Epithelial cell of prostate (primary cell): ENCODE results near the gene TRPC1.
"Not testable (repeated sequence)": the region's sequence is repeated elsewhere in the genome, so short reads cannot be mapped to it uniquely, and the experiment has no call there.

Experiments used
- DNase-seq: peaks from one replicate; pipeline ENCODE4 v3.0.0-alpha.2; 2011; ENCODE audit warnings: low read depth, low spot score
- H3K27ac ChIP-seq: fragments of 450-650 bp; 2 replicates; pipeline ENCODE4 v1.5.1; 2017; ENCODE audit warnings: mild to moderate bottlenecking

The TRPC1 gene

GRCh38 chr3:142723968-142724681, at the start of gene TRPC1:
Gene TRPC1 (plus strand): TSS chr3:142724034. CDS start chr3:142724560, 526 bp downstream.
- peak within 1 kb of the TSS; percentile 29 for H3K27ac ChIP-seq
- peak; percentile 27 for DNase-seq

- no peak for DNase-seq
- H3K27ac ChIP-seq = no peak overlapping the region
Observed at GRCh38 chr3:142676151-142676550, 47.7 kb upstream of the TRPC1 start.

GRCh38 chr3:142680710-142681109, 43.1 kb upstream of the TRPC1 start:
- no peak overlapping the region for H3K27ac ChIP-seq
- no peak for DNase-seq

GRCh38 chr3:142690613-142691012, 33.2 kb upstream of the TRPC1 start:
- H3K27ac ChIP-seq = no peak overlapping the region
- no peak for DNase-seq

GRCh38 chr3:142691527-142691926, 32.3 kb upstream of the TRPC1 start:
- DNase-seq = no peak

GRCh38 chr3:142693136-142693853, 30.5 kb upstream of the TRPC1 start:
- no peak for DNase-seq
- peak overlapping the region; percentile 52 for H3K27ac ChIP-seq

More at GRCh38 chr3:142691527-142691926, 32.3 kb upstream of the TRPC1 start:
- H3K27ac ChIP-seq = no peak overlapping the region

- H3K27ac ChIP-seq = peak overlapping the region; percentile 52
- DNase-seq = peak; percentile 24
Observed at GRCh38 chr3:142694225-142694624, 29.6 kb upstream of the TRPC1 start.

GRCh38 chr3:142705198-142705597, 18.6 kb upstream of the TRPC1 start:
- no peak for DNase-seq
- H3K27ac ChIP-seq = no peak overlapping the region

GRCh38 chr3:142706321-142707127, 17.3 kb upstream of the TRPC1 start:
- H3K27ac ChIP-seq = no peak overlapping the region
- DNase-seq = no peak

GRCh38 chr3:142709207-142709606, 14.6 kb upstream of the TRPC1 start:
- no peak for DNase-seq
- H3K27ac ChIP-seq = no peak overlapping the region

- not testable (repeated sequence) for H3K27ac ChIP-seq, DNase-seq
Observed at GRCh38 chr3:142714882-142715281, 9.0 kb upstream of the TRPC1 start.

GRCh38 chr3:142716102-142716501, 7.7 kb upstream of the TRPC1 start:
- no peak overlapping the region for H3K27ac ChIP-seq
- DNase-seq = no peak

- no peak for DNase-seq
- H3K27ac ChIP-seq = no peak overlapping the region
Observed at GRCh38 chr3:142723665-142723967, 218 bp upstream of the TRPC1 start.

- DNase-seq = no peak
- no peak overlapping the region for H3K27ac ChIP-seq
Observed at GRCh38 chr3:142724682-142725356, 985 bp downstream of the TRPC1 start.

- H3K27ac ChIP-seq = no peak overlapping the region
- DNase-seq = no peak
Observed at GRCh38 chr3:142725357-142725739, 1.5 kb downstream of the TRPC1 start.

- no peak overlapping the region for H3K27ac ChIP-seq
- DNase-seq = no peak
Observed at GRCh38 chr3:142726017-142726416, 2.2 kb downstream of the TRPC1 start.

- no peak overlapping the region for H3K27ac ChIP-seq
- no peak for DNase-seq
Observed at GRCh38 chr3:142732066-142732465, 8.2 kb downstream of the TRPC1 start.

GRCh38 chr3:142734834-142735233, 11.0 kb downstream of the TRPC1 start:
- no peak overlapping the region for H3K27ac ChIP-seq
- DNase-seq = no peak

GRCh38 chr3:142735462-142735861, 11.6 kb downstream of the TRPC1 start:
- H3K27ac ChIP-seq = no peak overlapping the region
- no peak for DNase-seq

GRCh38 chr3:142738396-142738795, 14.6 kb downstream of the TRPC1 start:
- no peak overlapping the region for H3K27ac ChIP-seq
- no peak for DNase-seq

GRCh38 chr3:142746646-142747045, 22.8 kb downstream of the TRPC1 start:
- no peak for DNase-seq

More at GRCh38 chr3:142746646-142747045, 22.8 kb downstream of the TRPC1 start:
- no peak overlapping the region for H3K27ac ChIP-seq
